ENCODE measurements around the gene CRACR2B.

The CRACR2B gene

GRCh38 chr11:825366-826226 is 2.1 kb upstream of the CRACR2B start:
- in situ Hi-C loops (cut with HindIII; ENCODE audit: low sequenced_read_pairs): no loop called here

GRCh38 chr11:826227-826621 is 1.5 kb upstream of the CRACR2B start:
- in situ Hi-C loops (cut with HindIII; ENCODE audit: low sequenced_read_pairs): no loop called here

DNA sequence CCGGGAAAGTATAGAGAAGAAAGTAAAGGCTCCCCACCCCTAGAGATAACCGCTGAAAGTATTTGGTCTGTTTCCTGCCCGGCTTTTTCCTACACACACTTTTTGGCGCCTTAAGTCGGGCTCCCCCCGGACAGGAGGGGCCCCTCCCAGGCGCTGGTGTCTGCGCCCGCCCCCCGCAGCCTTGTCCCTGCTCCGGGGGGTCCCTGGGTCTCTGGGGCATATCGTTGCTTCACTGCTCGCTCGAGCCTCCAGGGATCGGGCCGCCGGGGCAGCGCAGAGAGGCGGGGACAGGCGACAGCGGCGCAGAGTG is 928 bp upstream of the CRACR2B start:
- in situ Hi-C loops (cut with HindIII; ENCODE audit: low sequenced_read_pairs): no loop called here

DNA sequence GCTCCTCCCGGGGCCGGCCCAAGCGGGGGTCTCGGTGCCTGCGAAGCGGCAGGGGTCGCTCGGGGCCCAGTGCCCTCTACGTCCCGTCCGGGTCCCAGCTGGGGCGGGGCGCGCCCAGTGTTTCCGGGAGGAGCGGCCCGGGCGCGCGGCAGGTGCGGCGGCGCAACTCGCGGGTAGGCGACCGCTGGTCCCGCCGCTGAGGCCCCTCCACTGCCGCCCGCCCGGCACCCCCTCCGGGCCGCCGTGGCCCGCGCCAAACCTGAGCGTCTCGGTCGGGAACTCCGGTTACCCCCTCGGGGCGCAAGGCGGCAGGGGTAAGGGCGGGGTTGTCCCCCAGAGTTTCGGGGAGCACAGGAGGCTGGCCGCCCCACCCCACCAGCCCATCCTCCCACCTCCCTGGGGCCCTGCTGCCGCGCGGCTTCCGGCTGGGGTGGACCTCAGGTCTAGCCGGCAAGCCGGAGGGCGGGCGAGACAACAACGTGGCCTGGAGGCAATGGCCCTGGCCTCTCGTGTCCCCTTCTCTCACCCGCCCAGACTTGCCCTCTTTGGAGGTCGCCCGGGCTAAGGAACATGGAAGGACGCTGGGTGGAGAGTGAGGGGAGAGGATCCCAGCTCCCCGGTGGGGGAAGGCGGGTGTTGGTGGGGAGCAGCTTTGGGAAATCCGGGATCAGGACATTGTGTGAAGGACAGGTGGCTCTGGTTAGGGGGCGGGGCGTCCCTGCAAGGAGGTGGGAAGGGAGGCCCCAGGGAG is 398 bp upstream of the CRACR2B start:
- in situ Hi-C loops (cut with HindIII; ENCODE audit: low sequenced_read_pairs): no loop called here

DNA sequence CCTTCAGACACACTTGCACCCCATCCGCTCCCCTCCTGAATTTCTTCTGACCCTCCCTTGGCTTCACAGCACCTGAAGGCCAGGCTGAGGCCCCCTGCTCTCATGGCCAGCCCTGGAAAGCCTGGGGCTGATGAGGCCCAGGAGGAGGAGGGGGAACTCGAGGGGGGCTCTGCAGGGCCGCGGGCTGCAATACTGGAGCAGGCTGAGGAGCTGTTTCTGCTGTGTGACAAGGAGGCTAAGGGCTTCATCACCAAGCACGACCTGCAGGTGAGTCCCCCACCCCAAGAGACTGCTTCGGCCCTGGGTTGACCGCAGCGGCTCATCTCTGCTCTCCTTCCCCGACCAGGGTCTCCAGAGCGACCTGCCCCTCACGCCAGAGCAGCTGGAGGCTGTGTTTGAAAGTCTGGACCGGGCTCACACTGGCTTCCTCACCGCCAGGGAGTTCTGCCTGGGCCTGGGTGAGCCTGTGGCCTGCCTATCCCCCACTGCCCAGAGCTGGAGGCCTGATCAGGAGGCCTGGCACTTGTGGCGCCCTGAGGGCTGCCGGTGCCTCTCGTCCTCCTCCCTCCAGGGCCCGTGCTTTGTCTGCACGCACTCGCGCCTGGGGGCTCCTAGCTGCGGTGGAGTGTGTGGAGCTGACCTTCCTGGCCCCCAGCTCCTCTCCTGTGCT is 922 bp downstream of the CRACR2B start:
- in situ Hi-C loops (cut with HindIII; ENCODE audit: low sequenced_read_pairs): no loop called here

GRCh38 chr11:829176-829846 is 1.6 kb downstream of the CRACR2B start:
- in situ Hi-C loops (cut with HindIII; ENCODE audit: low sequenced_read_pairs): no loop called here

DNA sequence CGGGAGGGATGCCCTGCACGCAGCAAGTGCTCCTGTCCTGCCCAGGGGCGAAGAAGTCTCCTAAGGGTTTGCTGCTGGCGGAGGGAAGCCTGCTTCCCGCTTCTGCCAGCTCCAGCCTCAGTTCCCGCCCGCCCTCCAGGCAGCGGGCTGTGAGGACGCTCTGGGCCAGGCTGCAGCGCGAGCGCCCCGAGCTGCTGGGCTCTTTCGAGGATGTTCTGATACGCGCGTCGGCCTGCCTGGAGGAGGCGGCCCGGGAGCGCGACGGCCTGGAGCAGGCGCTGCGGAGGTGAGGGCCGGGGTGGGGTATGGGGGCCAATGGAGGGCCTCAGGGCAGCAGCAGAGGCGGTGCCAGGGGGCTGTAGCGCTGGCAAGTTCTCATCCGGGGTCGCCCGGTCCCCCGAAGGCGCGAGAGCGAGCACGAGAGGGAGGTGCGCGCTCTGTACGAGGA is 2.2 kb downstream of the CRACR2B start:
- in situ Hi-C loops (cut with HindIII; ENCODE audit: low sequenced_read_pairs): no loop called here

- in situ Hi-C loops (cut with HindIII; ENCODE audit: low sequenced_read_pairs): no loop called here
These were observed 2.8 kb downstream of the CRACR2B start for GRCh38 chr11:830295-831117.

GRCh38 chr11:831118-831864 is 3.6 kb downstream of the CRACR2B start:
- in situ Hi-C loops (cut with HindIII; ENCODE audit: low sequenced_read_pairs): no loop called here

GRCh38 chr11:831961-832528 is 4.3 kb downstream of the CRACR2B start:
- in situ Hi-C loops (cut with HindIII; ENCODE audit: low sequenced_read_pairs): no loop called here

DNA sequence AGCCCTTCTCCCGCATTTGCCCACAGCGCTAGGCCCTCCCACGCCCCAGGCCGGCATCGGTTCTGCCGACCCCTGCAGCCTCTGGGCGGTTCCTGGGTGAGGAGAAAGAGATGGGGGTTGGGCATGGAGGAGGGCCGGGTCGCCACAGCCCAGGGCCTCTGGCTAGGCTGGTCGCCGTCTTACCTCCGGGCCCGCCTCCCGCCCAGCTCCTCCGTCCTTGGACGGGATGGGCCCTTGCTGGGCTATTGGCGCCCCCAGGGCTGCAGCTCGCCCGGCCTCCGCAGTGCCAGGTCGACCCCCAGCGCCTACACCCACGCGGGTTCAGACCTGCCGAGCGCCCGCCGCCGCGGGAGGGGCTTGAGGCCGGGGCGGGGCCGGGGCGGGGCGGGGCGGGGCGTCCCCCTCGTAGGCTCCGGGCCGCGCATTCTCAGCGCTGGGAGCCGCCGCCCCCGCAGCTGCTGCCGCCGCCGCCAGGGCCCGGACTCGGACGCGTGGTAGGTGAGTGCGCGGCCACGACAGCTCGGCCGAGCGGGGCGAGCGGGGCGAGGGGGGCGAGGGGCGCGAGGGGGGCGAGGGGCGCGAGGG is 4.9 kb downstream of the CRACR2B start, which contains the start of gene CD151:
Gene CD151, plus strand, starts transcription at position 424 of the 585 bp plus-strand sequence. CDS start 3,118 bp downstream, outside the sequence.
- in situ Hi-C loops (cut with HindIII; ENCODE audit: low sequenced_read_pairs): no loop called here

DNA sequence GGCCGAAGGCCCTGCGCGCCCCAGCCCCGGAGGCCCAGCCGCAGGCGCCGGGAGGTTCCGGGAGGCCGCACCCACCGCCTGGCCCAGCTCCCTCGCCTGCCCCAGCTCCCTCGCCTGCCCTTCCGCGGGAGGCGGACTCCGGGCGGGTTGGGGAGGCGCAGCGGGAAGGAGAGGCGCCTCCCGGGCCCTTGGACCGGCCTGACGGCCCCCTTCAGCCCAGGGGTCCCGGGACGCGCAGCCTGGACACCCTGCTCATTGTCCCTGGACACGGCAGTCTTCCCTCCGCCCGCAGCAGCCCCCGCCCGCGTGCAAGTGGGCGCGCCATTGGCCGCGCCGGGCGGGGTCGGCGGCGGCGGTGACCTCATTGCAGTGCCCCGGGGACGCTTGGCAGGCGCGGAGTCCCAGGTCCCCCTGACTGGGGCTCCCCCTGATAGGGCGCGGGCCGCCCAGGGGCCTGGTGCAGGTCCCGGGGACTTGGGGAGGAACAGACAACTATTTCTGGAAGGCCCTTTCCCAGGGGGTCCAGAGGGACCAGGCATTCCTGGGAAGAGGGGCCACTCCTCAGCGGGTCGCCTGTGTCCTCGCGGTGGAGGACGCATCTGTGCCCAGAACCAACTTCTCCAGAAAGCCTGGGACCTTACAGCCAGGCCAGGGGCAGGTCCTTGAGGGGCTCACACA is 5.5 kb downstream of the CRACR2B start:
- in situ Hi-C loops (cut with HindIII; ENCODE audit: low sequenced_read_pairs): no loop called here

- in situ Hi-C loops (cut with HindIII; ENCODE audit: low sequenced_read_pairs): no loop called here
These were observed 6.2 kb downstream of the CRACR2B start for GRCh38 chr11:833849-834311.

- in situ Hi-C loops (cut with HindIII; ENCODE audit: low sequenced_read_pairs): no loop called here
These were observed 6.9 kb downstream of the CRACR2B start for GRCh38 chr11:834371-835316.

DNA sequence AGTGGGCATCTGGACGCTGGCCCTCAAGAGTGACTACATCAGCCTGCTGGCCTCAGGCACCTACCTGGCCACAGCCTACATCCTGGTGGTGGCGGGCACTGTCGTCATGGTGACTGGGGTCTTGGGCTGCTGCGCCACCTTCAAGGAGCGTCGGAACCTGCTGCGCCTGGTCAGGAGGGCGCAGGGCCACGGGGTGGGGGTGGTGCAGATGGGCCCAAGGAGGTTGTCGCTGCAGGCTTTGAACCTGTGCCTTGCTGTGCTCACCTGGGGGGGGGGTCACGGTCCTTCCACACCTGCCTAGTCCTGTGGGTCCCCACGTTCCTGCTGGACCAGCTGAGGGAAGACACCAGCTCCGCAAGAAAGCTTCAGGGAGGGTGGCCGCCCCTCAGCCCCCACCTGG is 8.6 kb downstream of the CRACR2B start:
- in situ Hi-C loops (cut with HindIII; ENCODE audit: low sequenced_read_pairs): no loop called here

DNA sequence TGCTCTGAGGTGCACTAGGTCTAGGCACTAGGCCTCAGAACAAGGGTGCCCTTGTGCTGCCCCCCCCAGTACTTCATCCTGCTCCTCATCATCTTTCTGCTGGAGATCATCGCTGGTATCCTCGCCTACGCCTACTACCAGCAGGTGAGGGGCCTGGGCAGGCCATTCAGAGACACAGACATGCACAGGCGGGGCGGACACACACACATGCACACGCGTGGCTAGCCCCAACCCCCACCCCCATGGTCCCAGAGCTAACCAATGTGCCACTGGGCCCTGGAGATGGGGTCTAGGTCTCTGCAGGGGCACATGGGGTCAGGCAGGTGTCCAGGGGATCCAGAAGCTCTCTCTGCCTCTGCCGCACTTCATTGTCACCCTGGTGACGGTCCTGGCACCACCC is 9.0 kb downstream of the CRACR2B start:
- in situ Hi-C loops (cut with HindIII; ENCODE audit: low sequenced_read_pairs): no loop called here
